KOPT-K1 (cell line): ENCODE measurements around the gene BMPR1B.

Experiments used
- H3K27ac ChIP-seq: fragments of 200-600 bp; sonication (generic); 2 replicates; pipeline ENCODE4 v1.5.1; 2016; ENCODE audit warnings: antibody characterized with exemption, mild to moderate bottlenecking, low read depth, low read length; ENCODE audit not compliant: poor library complexity, severe bottlenecking
- H3K36me3 ChIP-seq: fragments of 200-600 bp; sonication (generic); 2 replicates; pipeline ENCODE4 v1.5.1; 2017; ENCODE audit warnings: antibody characterized with exemption, mild to moderate bottlenecking, low read length, moderate library complexity; ENCODE audit not compliant: insufficient read depth
- H3K9me3 ChIP-seq: fragments of 200-600 bp; sonication (generic); 2 replicates; pipeline ENCODE4 v1.5.1; 2017; ENCODE audit warnings: antibody characterized with exemption, low read length, mild to moderate bottlenecking; ENCODE audit not compliant: insufficient read depth, poor library complexity, severe bottlenecking

BMPR1B gene

DNA sequence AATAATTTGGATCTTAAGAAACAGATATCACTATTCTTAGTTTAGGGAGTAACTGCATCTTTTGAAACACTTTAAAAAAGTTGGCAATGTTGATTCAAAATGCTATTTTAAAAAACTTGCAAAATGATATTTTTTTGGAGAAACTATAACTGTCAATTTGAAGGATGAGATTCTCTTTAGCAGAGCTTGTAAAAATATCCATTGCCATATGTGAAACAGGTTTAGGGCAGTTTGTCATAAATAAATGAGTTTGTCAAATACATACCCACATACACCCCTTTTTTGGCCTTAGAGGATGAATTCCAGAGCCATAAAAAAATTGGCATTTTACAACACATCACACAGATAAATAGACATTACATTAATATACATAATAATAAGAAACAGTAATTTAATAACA lies 174.6 kb downstream of the BMPR1B start:
- H3K9me3 ChIP-seq, result no peaks in the 10 kb centered on the region
- H3K36me3 ChIP-seq, result no peaks in the 10 kb centered on the region
- H3K27ac ChIP-seq, result no peak overlapping the region

DNA sequence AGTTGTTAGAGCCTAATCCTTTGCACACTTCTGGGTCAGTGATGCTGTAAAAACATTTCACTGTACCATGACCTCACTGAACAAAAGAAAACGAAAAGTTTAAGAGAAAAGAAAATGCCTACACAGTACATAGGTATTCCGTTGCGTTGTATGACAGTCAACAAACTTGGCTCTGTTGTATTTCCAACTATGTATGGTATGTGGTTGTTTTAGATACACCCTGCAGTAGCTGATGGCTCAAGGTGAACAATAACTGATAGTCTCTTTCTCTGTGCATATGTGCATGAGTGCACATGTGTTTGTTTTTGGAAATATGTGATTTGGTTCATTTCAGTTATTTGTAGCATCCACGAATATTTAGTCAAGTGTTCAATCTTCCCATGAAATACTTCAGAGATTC lies 176.0 kb downstream of the BMPR1B start:
- no peak overlapping the region for H3K27ac ChIP-seq
- no peaks in the 10 kb centered on the region for H3K36me3 ChIP-seq
- no peaks in the 10 kb centered on the region for H3K9me3 ChIP-seq

GRCh38 chr4:94934201-94934600 lies 176.4 kb downstream of the BMPR1B start:
- H3K27ac ChIP-seq, result no peak overlapping the region
- H3K9me3 ChIP-seq, result no peaks in the 10 kb centered on the region
- H3K36me3 ChIP-seq, result no peaks in the 10 kb centered on the region

DNA sequence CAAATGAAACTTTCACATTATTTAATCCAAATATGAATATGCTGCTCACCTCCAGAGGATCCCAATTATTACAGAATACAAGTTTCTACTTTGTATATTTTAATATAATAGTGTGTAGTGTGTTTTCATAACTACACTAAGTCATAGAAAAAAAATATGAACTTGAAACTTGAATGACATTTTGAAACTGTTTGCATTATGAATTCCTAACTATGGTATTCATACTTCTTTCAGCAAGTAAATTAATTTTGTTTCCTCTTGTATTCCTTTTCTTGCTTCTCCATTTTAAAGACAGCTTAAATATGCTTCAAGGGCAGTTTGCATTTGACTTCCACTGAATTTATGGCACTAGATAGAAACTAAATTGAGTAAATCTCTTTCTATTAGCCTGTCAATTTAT lies 177.1 kb downstream of the BMPR1B start:
- H3K27ac ChIP-seq, result no peak overlapping the region
- H3K9me3 ChIP-seq, result no peaks in the 10 kb centered on the region
- H3K36me3 ChIP-seq, result no peaks in the 10 kb centered on the region

- no peak overlapping the region for H3K27ac ChIP-seq
- no peaks in the 10 kb centered on the region for H3K9me3 ChIP-seq
- H3K36me3 ChIP-seq, result no peaks in the 10 kb centered on the region
These were observed 179.1 kb downstream of the BMPR1B start for GRCh38 chr4:94936854-94937253.

GRCh38 chr4:94939791-94940519 lies 182.2 kb downstream of the BMPR1B start:
- Histone ChIP-seq H3K36me3 (no peaks in the 10 kb centered on the region), H3K27ac (no peak overlapping the region), H3K9me3 (no peaks in the 10 kb centered on the region)

DNA sequence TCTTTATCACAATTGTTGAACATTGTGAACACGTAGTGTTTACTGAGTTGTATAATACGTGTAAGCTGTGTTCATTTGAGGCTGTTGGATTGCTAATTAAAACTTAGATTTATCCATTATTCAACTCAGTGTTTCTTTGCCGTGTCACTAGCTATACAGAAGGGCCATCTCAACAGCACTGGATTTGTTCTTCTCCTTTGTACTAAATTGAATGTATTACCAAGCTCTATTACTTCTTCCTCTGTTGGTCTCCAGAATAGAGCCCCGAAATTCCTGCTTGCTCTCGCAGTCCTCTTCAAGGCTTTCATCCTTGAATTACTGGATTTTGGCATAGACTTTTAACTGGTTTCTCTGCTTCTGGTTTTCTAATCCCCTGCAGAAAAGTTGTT lies 182.8 kb downstream of the BMPR1B start:
- Histone ChIP-seq H3K36me3 (no peaks in the 10 kb centered on the region), H3K27ac (no peak overlapping the region), H3K9me3 (no peaks in the 10 kb centered on the region)

GRCh38 chr4:94941706-94942105 lies 184.0 kb downstream of the BMPR1B start:
- Histone ChIP-seq H3K27ac (no peak overlapping the region), H3K9me3 (no peaks in the 10 kb centered on the region), H3K36me3 (no peaks in the 10 kb centered on the region)

DNA sequence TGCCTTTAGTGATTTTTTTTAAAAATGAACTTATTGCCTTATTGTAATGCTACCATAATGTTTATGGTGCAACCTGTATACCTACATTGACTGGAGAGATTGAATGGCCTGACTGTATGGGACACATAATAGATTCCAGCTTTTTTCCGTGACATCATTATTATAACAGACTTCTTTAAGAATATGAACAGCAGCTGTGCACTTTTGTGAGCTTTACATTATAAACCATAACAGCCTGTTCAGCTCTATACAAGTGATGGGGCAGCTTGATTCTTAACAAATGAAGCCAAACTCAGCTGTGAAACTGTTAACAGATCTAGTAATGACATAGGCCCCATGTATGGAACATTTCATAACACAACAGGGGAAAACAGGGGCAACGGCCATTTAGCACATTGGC lies 187.0 kb downstream of the BMPR1B start:
- H3K36me3 ChIP-seq, result no peaks in the 10 kb centered on the region
- no peaks in the 10 kb centered on the region for H3K9me3 ChIP-seq
- no peak overlapping the region for H3K27ac ChIP-seq

- no peak overlapping the region for H3K27ac ChIP-seq
- H3K36me3 ChIP-seq, result no peaks in the 10 kb centered on the region
- no peaks in the 10 kb centered on the region for H3K9me3 ChIP-seq
These were observed 189.9 kb downstream of the BMPR1B start for GRCh38 chr4:94947681-94948108.

GRCh38 chr4:94954251-94954650 lies 196.5 kb downstream of the BMPR1B start:
- Histone ChIP-seq H3K9me3 (no peaks in the 10 kb centered on the region), H3K27ac (no peak overlapping the region), H3K36me3 (no peaks in the 10 kb centered on the region)

- no peak overlapping the region for H3K27ac ChIP-seq
- no peaks in the 10 kb centered on the region for H3K9me3 ChIP-seq
- no peaks in the 10 kb centered on the region for H3K36me3 ChIP-seq
These were observed 199.3 kb downstream of the BMPR1B start for GRCh38 chr4:94957030-94957429.

- Histone ChIP-seq H3K27ac (no peak overlapping the region), H3K36me3 (no peaks in the 10 kb centered on the region), H3K9me3 (no peaks in the 10 kb centered on the region)
These were observed 201.6 kb downstream of the BMPR1B start for GRCh38 chr4:94959307-94959706.

DNA sequence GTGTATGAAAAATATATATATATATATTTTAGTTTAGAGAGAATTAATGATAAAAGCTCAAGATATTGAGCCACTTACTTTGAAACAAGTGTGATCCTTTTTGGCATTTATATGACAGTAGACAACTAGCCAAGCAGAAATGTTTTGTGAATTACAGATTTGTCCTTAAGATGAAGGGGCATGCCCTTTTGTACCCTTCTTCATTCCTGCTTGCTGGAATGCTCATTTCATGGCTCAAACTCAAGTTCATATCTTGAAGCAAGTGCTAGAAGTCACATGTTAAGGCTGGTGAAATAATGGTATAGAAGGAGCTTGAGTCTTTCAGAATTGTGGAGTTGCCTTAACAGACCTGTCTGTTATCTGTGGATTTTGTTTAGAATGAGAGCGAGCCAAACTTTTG lies 203.0 kb downstream of the BMPR1B start:
- H3K36me3 ChIP-seq, result no peaks in the 10 kb centered on the region
- no peak overlapping the region for H3K27ac ChIP-seq
- no peaks in the 10 kb centered on the region for H3K9me3 ChIP-seq

- Histone ChIP-seq H3K36me3 (no peaks in the 10 kb centered on the region), H3K9me3 (no peaks in the 10 kb centered on the region), H3K27ac (no peak overlapping the region)
These were observed 203.7 kb downstream of the BMPR1B start for GRCh38 chr4:94961420-94961819.

DNA sequence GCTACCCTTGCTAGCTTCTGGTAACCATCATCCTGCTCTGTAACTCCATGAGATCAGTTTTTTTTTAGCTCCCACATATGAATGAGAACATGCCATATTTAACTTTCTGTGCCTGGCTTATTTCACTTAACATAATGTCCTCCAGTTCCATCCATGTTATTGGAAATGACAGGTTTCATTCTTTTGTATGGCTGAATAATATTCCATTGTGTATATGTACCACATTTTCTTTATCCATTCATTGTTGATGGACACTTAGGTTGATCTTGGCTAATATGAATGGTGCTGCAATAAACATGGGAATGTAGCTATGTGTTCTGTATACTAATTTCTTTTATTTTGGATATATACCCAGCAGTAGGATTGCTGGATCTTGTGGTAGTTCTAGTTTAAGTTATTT lies 204.7 kb downstream of the BMPR1B start:
- Histone ChIP-seq H3K9me3 (no peaks in the 10 kb centered on the region), H3K27ac (no peak overlapping the region), H3K36me3 (no peaks in the 10 kb centered on the region)
